Activated CD8-positive, alpha-beta memory T cell treated with anti-CD3 and anti-CD28 coated beads, Interleukin-2, amount 10 ng/mL, durations not matched to agents 7 days and 5 days (primary cell): Measurements from ENCODE around the gene RAB9B. TPM values are rescaled to one million over a fixed set of nuclear protein-coding genes. Genes with fewer than 3 reads are reported as not detected.

Experiments
- ATAC-seq: fragments of 150-1000 bp; cut with Tn5 transposase; one replicate; pipeline ENCODE4 v1.10.0; 2021; ENCODE audit warnings: moderate library complexity
- CTCF ChIA-PET: fragments of 350-600 bp; sonication (Branson Sonifier 250); formaldehyde crosslinking; loops from one replicate; lab custom pipeline; 2021; ENCODE audit warnings: antibody characterized with exemption; lab: Charles Lee
- DNase-seq: peaks from one replicate; pipeline ENCODE4 v3.0.0-alpha.2; 2020
- H3K27ac Mint-ChIP-seq: one replicate; pipeline ENCODE4 v1.8.0; 2021; ENCODE audit warnings: mild to moderate bottlenecking, mixed read lengths
- H3K27me3 Mint-ChIP-seq: one replicate; pipeline ENCODE4 v1.8.0; 2021; ENCODE audit warnings: mixed read lengths
- H3K36me3 Mint-ChIP-seq: one replicate; pipeline ENCODE4 v1.8.0; 2021; ENCODE audit warnings: mild to moderate bottlenecking, mixed read lengths
- H3K4me1 Mint-ChIP-seq: one replicate; pipeline ENCODE4 v1.8.0; 2021; ENCODE audit warnings: mixed read lengths
- H3K4me3 Mint-ChIP-seq: one replicate; pipeline ENCODE4 v1.8.0; 2021; ENCODE audit warnings: mild to moderate bottlenecking, moderate library complexity, mixed read lengths
- H3K9me3 Mint-ChIP-seq: one replicate; pipeline ENCODE4 v1.8.0; 2022; ENCODE audit warnings: low read depth, mixed read lengths
- total RNA-seq, 2 experiments: library from RNA; stranded (reverse); gene quantifications; one replicate each; pipeline ENCODE4 v1.2.3, GENCODE V29; 2021

The RAB9B gene, protein sequence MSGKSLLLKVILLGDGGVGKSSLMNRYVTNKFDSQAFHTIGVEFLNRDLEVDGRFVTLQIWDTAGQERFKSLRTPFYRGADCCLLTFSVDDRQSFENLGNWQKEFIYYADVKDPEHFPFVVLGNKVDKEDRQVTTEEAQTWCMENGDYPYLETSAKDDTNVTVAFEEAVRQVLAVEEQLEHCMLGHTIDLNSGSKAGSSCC
- under 1 TPM; 0.19 to 0.26 TPM for total RNA-seq

DNA sequence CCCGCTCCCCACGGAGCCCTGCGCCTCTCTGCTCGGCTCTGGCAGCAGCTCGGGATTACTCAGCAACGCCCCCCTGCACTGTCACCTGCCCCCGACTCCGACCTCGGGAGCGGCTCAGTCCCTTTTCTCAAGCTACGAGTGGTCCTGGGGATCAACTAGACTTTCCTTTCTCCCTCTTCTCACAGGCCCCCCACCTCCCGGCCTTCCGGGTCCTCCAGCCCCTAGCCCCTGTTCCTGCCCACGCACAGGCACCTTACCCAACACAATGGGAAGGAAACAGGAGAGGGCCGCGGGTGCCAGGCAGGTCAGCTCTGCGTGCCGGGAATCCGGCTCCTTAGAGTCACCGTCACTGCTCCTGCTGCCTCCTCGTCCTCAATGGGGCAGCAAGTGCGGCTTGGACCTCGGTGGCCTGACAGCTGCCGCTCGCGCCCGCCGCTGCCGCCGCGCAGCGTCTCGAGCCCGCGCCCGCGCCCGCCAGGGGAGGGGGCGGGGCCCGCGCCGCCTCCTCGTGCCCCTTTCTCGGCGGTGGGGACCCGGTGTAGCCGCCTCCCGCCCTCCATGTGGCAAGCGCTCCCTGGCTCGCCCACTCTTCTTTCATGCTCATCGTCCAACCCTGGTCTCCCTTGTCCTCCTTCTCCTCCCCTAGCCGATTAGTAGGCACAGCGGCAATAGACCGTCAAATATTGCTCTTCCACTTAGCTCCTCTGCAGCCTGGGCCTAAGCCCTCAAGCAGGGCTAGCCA lies at the start of gene RAB9B:
Gene RAB9B (minus strand): TSS at position 455 of the 742 bp plus-strand sequence. CDS start 6,473 bp downstream, outside the sequence.
- peak within 1 kb of the TSS; percentile 73 for H3K4me3 Mint-ChIP-seq
- peaks cover 3% of the 10 kb centered on the region for H3K4me1 Mint-ChIP-seq
- H3K36me3 Mint-ChIP-seq, result no peaks in the 10 kb centered on the region
- H3K27me3 Mint-ChIP-seq, result peaks cover 13% of the 10 kb centered on the region
- no peaks in the 10 kb centered on the region for H3K9me3 Mint-ChIP-seq
- H3K27ac Mint-ChIP-seq, result no peak within 1 kb of the TSS
- CTCF ChIA-PET, result interaction anchor here (1.1 to 2.5 kb wide), 4 partner anchors 12 to 304 kb away, joined by 4 to 12 read pairs (median 6); no protein-coding TSS in a partner anchor
- ATAC-seq (peak; percentile 94), DNase-seq (peak; percentile 69)

DNA sequence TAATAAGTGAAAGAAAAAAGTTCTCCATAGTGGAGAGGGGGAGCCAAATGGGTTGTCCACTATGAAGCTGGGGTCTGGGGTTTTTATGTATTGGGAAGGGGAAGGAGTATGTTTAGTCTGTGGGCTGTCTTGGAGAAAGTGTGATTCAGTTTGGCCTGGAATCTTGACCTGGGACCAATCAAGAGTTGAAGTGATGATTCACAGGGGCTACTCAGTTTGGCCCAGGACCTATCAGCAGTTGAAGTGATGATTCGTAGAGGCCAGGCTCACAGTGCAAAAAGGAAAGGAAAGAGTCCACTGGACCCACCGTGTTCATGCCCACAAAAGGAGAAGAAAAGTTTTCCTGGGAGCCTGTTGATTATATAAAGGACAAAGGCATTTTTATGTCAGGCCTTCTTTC lies 47.3 kb upstream of the RAB9B start:
- CTCF ChIA-PET, result no interaction called here
- no peak overlapping the region for H3K4me3 Mint-ChIP-seq
- no peaks in the 10 kb centered on the region for H3K4me1 Mint-ChIP-seq
- no peak overlapping the region for H3K27ac Mint-ChIP-seq
- H3K9me3 Mint-ChIP-seq, result no peaks in the 10 kb centered on the region
- DNase-seq (no peak), ATAC-seq (no peak)
- H3K36me3 Mint-ChIP-seq, result no peaks in the 10 kb centered on the region
- H3K27me3 Mint-ChIP-seq, result no peaks in the 10 kb centered on the region

DNA sequence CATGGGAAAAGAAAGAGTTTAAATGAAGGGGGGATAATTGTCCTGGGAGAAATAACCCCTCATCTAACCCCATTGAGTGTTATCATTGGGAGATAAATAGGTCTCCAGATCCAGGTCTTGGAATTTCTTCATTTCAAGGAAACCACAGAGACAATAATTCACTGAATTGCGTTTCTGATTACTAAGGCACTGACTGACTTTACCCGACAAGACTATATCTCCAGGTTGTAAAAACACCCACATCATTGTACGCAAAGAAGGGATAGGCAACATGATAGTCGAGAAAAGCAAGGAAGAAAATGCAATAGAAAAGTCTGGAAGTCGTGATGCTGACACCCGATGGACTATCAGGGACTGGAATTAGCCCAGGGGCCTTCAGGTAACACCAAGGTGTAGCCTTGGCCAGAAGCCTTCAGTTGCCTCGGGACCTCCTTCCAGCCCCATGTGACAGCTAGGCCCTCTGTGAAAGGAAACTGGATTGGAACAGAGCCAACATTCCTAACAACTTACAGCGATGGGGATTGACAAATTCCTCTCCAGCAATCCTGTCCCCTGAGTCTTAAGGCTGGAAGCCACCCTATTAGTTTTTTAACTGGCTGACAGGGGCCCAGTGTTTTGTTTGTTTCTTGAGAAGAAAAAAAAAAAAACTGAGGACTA lies 46.5 kb upstream of the RAB9B start:
- CTCF ChIA-PET, result no interaction called here
- no peak overlapping the region for H3K4me3 Mint-ChIP-seq
- H3K36me3 Mint-ChIP-seq, result no peaks in the 10 kb centered on the region
- no peaks in the 10 kb centered on the region for H3K27me3 Mint-ChIP-seq
- ATAC-seq (no peak), DNase-seq (no peak)
- H3K4me1 Mint-ChIP-seq, result no peaks in the 10 kb centered on the region
- no peaks in the 10 kb centered on the region for H3K9me3 Mint-ChIP-seq
- no peak overlapping the region for H3K27ac Mint-ChIP-seq

DNA sequence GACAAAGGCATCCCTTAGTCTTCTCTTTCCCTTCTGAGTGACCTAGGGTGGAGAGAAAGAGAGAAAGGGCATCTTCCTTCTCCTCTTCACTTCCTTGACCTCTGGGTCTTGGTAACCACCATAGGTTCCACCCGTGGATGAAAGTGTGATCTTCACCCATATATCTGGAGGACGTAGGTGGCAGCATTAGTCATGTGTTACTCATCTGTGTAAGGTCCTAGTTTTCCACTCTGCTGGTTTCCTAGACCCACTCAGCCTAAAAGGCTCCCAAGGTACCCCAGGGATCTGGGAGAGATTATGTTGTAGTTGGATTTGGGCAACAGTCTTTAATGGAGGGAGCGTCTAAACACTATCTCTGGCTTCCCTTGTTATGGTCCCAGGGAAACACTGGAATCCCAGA lies 45.5 kb upstream of the RAB9B start:
- H3K4me3 Mint-ChIP-seq, result no peak overlapping the region
- CTCF ChIA-PET, result no interaction called here

DNA sequence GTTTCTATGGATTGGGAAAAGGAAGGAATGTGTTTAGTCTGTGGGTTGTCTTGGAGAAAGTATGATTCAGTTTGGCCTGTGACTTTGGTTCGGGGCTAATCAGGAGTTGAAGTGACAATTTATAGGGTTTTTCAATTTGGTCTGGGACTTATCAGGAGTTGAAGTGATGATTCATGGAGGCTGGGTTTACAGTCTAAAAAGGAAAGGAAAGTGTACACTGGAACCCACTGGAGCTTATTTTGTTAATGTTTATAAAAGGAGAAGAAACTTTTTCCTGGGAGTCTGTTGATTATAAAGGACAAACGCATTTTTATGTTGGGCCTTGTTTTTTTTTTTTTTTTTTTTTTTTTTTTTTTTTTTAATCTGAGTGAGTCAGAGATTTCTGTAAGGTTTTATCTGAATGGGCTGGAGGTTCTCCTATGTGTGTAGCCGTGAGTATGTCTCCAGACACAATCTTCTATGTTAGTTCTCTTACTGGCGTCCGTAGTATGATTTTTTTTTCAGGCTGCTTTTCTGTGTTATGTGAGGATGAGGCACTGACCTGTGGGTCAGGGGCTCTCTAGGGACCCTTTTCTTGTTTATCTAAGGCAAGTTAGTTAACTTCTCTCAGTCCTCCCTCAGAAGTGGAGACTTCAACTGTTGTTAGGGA lies 33.0 kb upstream of the RAB9B start:
- Mint-ChIP-seq H3K27me3 (peaks cover 3% of the 10 kb centered on the region), H3K36me3 (no peaks in the 10 kb centered on the region), H3K4me3 (no peak overlapping the region), H3K4me1 (no peaks in the 10 kb centered on the region), H3K9me3 (no peaks in the 10 kb centered on the region), H3K27ac (no peak overlapping the region)
- ATAC-seq (no peak), DNase-seq (no peak)
- CTCF ChIA-PET, result no interaction called here

More for the DNA sequence above, 45.5 kb upstream of the RAB9B start:
- DNase-seq (no peak), ATAC-seq (no peak)
- H3K27me3 Mint-ChIP-seq, result no peaks in the 10 kb centered on the region
- H3K27ac Mint-ChIP-seq, result no peak overlapping the region
- no peaks in the 10 kb centered on the region for H3K4me1 Mint-ChIP-seq
- no peaks in the 10 kb centered on the region for H3K9me3 Mint-ChIP-seq
- H3K36me3 Mint-ChIP-seq, result no peaks in the 10 kb centered on the region

DNA sequence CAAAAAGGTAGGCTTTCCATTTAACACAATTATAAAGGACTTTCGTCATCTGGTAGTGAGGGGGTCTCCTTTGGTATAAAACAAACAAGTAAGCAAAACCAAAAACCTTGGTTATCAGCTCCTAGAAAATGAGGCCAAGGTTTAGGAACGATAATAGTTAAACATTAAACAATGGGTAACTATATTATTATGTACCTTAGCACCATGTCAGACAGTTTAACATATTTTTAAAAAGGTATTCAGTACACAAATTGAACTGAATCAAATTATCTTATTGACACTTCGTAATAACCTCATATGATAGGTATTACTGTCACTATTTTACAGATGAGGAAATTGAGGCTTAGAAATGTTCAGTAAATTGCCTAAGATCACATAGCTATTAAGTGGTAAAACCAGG lies 32.1 kb upstream of the RAB9B start:
- CTCF ChIA-PET, result no interaction called here
- H3K4me3 Mint-ChIP-seq, result no peak overlapping the region
- ATAC-seq (no peak), DNase-seq (no peak)
- peaks cover 3% of the 10 kb centered on the region for H3K27me3 Mint-ChIP-seq
- H3K4me1 Mint-ChIP-seq, result no peaks in the 10 kb centered on the region
- no peaks in the 10 kb centered on the region for H3K9me3 Mint-ChIP-seq
- H3K36me3 Mint-ChIP-seq, result no peaks in the 10 kb centered on the region
- H3K27ac Mint-ChIP-seq, result no peak overlapping the region

DNA sequence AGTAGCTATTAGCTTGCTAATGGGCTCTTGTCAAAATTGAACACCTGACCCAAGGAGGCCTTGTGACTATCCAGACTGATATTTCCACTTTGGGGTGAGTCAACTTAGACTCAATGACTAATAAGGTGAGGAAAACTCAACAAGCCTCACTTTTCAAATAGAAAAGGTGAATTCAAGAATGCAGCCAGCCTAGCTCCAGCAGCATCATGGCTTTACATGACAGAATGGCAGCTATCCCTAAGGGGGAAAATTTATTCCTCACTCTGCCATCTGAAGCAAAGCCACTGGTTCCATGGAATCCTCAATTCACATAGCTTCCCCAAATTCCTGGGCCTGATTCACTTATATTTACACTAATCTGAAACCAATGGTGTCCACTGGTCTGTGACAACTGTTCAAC lies 29.1 kb upstream of the RAB9B start:
- Mint-ChIP-seq H3K4me1 (no peaks in the 10 kb centered on the region), H3K4me3 (no peak overlapping the region), H3K27me3 (peaks cover 6% of the 10 kb centered on the region), H3K36me3 (no peaks in the 10 kb centered on the region), H3K27ac (no peak overlapping the region), H3K9me3 (no peaks in the 10 kb centered on the region)
- no peak for ATAC-seq
- DNase-seq, result no peak
- CTCF ChIA-PET, result no interaction called here

DNA sequence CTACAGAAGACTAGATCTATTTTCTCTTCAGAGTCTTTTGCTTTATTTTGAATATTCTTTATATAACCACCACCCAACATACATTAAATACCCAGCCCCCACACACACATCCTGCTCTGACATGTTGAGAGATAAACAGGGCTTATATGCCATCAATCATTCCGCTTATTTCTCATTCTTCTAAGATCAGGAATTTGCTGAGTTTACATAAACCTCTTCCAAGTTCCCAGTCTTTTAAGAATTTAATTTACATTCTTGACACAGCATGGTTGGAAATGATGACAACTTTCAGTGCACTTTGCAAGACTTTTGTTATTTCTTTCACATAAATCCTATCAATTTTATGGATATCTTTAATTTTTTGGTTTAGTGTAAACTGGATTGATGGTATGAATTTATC lies 17.5 kb upstream of the RAB9B start:
- Mint-ChIP-seq H3K27ac (no peak overlapping the region), H3K4me1 (no peaks in the 10 kb centered on the region), H3K27me3 (peaks cover 5% of the 10 kb centered on the region), H3K36me3 (no peaks in the 10 kb centered on the region), H3K4me3 (no peak overlapping the region), H3K9me3 (no peaks in the 10 kb centered on the region)
- ATAC-seq (no peak), DNase-seq (no peak)
- CTCF ChIA-PET, result no interaction called here

DNA sequence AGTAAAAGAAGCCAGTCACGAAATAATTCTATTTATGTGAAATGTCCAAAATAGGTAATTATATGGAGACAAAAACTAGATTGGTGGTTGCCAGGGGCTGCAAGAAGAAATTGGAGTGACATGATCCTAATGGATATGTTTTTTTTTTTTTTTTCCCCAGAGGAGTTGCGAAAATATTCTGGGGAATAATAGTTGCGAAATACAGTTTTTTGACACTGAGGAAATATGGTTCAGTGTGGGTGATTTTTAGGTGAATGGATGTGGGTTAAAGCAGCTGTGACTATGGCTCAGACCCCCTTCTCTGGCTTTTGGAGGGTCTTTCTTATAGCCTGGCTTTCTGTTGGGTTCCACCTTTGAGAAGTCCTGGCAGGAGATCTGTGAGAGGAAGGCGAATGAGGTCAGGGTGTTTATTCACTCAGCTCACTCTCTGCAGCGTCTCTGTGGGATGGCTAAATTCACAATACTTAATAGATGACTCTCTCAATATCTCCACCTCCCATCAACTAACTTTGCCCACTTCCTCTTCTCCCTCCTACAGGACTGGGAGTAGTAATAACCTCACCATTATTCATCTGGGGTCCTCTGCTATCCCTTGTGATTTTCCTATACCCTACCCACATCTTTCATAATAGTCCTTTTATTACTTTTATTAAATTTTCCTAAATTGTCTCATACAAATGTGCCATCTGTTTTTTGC lies 15.3 kb upstream of the RAB9B start:
- no peaks in the 10 kb centered on the region for H3K9me3 Mint-ChIP-seq
- H3K4me3 Mint-ChIP-seq, result no peak overlapping the region
- ATAC-seq (no peak), DNase-seq (no peak)
- no peak overlapping the region for H3K27ac Mint-ChIP-seq
- no peaks in the 10 kb centered on the region for H3K36me3 Mint-ChIP-seq
- H3K4me1 Mint-ChIP-seq, result no peaks in the 10 kb centered on the region
- H3K27me3 Mint-ChIP-seq, result peaks cover 5% of the 10 kb centered on the region
- CTCF ChIA-PET, result no interaction called here

DNA sequence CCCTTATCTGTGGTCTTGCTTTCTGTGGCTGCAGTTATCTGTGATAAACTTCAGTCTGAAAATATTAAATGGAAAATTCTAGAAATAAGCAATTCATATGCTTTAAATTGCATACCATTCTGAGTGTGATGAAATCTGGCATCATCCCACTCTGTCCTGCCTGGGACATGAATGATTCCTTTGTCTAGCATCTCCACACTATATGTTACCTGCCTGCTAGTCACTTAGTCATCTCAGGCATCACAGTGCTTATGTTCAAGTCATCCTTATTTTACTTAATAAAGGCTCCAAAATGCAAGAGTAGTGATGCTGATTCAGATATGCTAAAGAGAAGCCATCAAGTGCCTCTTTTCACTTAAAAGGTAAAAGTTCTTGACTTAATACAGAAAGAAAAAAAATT lies 14.3 kb upstream of the RAB9B start:
- ATAC-seq (no peak), DNase-seq (no peak)
- H3K36me3 Mint-ChIP-seq, result no peaks in the 10 kb centered on the region
- H3K4me3 Mint-ChIP-seq, result no peak overlapping the region
- H3K27me3 Mint-ChIP-seq, result peaks cover 5% of the 10 kb centered on the region
- no peak overlapping the region for H3K27ac Mint-ChIP-seq
- no peaks in the 10 kb centered on the region for H3K4me1 Mint-ChIP-seq
- CTCF ChIA-PET, result interaction anchor here (2.0 kb wide), 1 partner anchor 14 kb away, joined by 12 read pairs; the partner anchor contains the start of gene RAB9B
- H3K9me3 Mint-ChIP-seq, result no peaks in the 10 kb centered on the region

DNA sequence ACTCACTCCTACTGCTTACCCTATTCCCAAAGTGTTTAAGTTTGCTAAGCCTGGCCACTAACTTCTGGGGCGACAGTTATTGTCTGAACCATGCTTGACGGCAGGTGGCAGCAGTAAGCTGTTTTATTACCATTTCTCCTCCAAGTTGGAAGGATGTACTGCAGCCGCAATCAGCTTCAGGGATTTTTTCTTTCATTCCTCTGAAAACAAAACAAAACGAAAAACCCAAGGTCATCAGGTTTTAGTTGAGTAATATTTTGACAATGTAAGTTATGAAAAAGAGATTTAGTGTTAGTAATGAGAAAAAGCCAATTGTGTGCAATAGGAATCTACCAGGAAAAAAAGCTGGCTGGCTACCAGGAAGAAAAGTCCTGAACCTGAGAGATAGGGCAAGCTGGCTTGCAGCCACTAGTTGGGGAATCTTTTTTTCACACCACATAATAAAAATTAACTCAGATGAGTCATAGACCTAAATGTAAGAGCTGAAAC lies 13.2 kb upstream of the RAB9B start:
- no peaks in the 10 kb centered on the region for H3K36me3 Mint-ChIP-seq
- peaks cover 5% of the 10 kb centered on the region for H3K27me3 Mint-ChIP-seq
- no peaks in the 10 kb centered on the region for H3K9me3 Mint-ChIP-seq
- CTCF ChIA-PET, result interaction anchor here (0.7 to 2.0 kb wide), 11 partner anchors 9 to 292 kb away, joined by 3 to 12 read pairs (median 4); partner anchors contain the start of gene RAB9B
- no peak overlapping the region for H3K27ac Mint-ChIP-seq
- H3K4me3 Mint-ChIP-seq, result no peak overlapping the region
- no peaks in the 10 kb centered on the region for H3K4me1 Mint-ChIP-seq
- DNase-seq (peak; percentile 45), ATAC-seq (peak; percentile 49)

DNA sequence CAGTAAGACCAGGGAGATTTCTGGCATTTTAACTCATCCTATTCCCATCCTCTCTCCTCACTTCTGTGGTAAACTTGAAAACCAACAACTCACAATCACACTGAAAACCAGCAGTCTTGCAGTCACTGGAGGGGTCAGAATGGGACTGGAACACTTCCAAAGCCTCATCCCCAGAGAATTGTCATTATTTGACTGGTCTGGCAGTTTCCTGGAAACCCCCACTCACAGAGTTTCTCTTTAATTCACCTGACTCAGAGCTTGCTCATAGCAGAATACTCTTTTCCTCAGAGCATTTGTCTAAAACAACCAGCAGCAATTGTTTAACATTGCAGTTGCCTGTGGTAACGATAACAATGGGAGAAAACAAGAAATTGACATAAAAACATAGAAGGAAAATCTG lies 7.3 kb upstream of the RAB9B start:
- Mint-ChIP-seq H3K27ac (no peak overlapping the region), H3K9me3 (peaks cover 4% of the 10 kb centered on the region), H3K4me3 (no peak overlapping the region), H3K27me3 (peaks cover 4% of the 10 kb centered on the region), H3K4me1 (peaks cover 7% of the 10 kb centered on the region), H3K36me3 (peaks cover 2% of the 10 kb centered on the region)
- ATAC-seq (no peak), DNase-seq (no peak)
- CTCF ChIA-PET, result no interaction called here
